SH-SY5Y (cell line): ENCODE data around the gene GCSH.

Experiments
- GATA2 ChIP-seq: IDR thresholded peaks from 2 replicates; pipeline ENCODE4 v1.6.1; 2011; ENCODE audit warnings: mild to moderate bottlenecking, low read depth, low read length
- GATA3 ChIP-seq: IDR thresholded peaks from 2 replicates; pipeline ENCODE4 v1.6.1; 2011; ENCODE audit warnings: low read depth, mild to moderate bottlenecking, low read length, moderate library complexity

DNA sequence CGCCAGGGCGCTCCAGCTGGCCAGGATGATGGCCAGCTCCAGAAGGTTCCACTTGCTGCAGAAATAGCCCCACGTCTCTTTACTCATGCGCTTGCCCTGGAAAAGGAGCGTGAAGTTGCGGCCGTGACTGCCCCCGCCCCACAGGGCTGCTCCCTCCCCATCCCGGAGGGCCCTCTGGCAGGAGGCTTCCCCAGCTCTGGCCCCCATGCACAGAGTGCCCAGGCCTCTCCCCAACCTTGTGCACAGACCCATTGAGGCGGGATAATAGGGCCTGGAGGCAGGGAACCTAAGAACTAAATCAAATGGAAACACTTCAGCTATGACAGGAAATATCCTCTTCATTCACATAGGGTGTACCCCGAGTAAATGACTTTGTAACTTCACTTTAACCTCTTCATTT, 21.2 kb upstream of the GCSH start:
- TF ChIP-seq GATA3, result no peak
- TF ChIP-seq GATA2, result no peak
